HG03066 (cell line): Measurements from ENCODE around the gene GPS1.
A peak's percentile ranks its signal among the peaks of the same experiment; 100 is the strongest.

Experiments
- ATAC-seq: cut with Tn5 transposase; IDR thresholded peaks from one replicate; pipeline ENCODE4 v1.9.1; 2021; ENCODE audit warnings: low read depth; ENCODE audit not compliant: unreplicated experiment

GPS1 gene

DNA sequence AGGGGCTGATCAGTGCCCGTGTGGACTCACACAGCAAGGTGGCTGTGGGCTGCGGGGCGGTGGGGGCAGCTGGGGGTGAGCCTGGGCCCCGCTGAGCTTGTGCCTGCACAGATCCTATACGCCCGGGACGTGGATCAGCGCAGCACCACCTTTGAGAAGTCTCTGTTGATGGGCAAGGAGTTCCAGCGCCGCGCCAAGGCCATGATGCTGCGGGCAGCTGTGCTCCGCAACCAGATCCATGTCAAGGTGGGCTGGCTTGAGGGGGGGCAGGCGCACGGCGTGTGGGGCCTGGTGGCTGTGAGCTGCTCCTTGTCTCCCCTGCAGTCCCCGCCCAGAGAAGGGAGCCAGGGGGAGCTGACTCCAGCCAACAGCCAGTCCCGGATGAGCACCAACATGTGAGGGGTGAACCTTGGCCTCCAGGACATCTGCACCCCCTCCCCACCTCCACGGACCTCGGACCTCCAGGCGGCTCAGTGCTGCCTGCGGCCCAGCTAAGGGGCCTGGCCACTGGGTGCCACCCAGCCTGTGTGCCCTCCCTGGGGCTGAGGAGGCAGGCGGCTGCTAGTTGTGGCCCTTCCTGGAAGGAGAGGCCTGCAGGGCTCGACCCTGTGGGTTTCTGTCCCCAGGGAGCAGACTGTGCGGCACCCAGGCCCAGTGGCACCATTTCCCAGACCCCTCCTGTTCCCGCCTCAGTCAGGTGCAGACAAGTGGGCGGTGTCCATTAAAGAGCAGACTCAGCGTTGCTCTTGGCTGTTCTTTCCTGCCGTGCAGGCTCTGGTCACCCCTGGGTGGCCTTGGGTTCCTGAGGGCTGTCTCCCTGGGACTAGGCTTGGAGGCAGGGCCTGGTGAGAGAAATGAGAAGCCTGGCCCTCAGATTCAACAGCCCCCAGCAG lies 5.3 kb downstream of the GPS1 start:
- no peak for ATAC-seq

GRCh38 chr17:82058230-82058854 lies 6.6 kb downstream of the GPS1 start:
- no peak for ATAC-seq

DNA sequence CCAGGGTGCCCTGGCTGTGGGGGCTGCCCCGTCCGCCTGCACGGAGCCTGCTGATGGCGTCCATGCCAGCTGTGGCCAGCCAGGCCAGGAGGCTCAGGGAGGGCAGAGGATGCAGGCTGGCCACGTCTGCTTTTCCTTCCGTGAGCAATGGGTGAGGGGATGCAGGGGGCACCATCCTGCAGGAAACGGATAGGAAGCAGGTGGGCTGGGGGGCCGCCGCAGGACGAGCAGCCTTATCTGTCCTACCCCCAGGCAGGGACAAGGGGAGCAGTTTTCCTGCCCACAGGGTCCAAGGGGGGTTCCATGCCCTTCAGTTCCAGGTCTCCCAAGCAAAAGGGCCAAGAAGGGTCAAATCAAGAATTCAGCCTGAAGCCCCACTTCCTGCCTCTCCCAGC lies 7.2 kb downstream of the GPS1 start:
- ATAC-seq = no peak

DNA sequence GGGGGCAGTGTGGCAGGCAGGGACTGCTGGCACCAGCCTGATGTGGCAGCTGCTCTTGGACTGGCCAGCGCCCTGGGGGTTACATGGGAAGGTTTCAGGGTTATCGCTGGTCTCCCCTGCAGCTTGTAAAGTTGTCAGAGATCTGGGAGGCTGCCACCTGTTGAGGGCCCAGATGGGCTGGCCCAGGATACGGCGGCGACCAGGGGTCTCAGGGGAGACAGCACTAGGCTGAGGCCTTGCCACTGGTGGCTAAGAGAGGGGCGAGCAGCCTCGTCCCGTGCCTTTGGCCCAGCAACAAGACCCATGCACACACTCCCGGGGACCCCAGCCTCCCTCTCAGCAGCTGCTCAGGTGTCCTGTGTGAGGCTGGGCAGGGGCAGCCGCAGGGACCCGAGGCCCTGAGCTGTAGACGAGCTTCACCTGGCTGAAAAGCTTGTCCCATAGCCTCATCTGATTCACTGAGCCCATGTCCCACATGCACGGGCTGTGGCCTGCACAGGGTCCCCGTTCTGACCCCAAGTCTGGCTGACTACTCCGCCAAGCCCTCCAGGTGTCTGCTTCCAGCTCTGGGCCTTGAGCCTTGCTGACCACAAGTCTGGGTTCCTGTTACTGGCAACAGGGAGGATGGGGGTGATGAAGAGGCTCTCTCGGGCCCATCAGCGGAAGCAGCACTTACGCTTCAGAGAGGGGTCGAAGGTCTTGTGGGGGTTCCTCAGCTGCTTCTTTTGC lies 7.7 kb downstream of the GPS1 start:
- ATAC-seq = no peak

DNA sequence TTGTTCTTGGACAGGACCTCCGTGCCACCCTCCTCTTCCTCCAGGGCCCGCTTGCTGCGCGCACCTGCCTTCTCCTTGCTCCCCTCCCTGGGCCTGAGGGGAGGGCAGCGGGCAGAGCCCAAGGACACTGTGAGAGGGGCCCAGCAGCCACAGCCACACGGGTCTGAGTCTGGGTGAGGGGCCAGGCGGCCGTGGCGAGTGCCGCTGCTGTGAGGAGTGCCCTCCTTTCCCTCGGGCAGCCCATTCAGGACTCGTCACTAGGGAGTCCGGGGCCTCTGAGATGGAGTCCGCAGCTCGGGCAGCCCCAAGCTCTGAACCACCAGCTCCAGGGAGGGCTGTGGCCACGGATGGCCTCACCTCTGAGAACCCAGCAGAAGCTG lies 8.3 kb downstream of the GPS1 start:
- no peak for ATAC-seq

GRCh38 chr17:82060614-82061013 lies 8.9 kb downstream of the GPS1 start:
- ATAC-seq = no peak

GRCh38 chr17:82061047-82061925 lies 9.6 kb downstream of the GPS1 start:
- ATAC-seq = no peak

- no peak for ATAC-seq
These were observed 10.6 kb downstream of the GPS1 start for GRCh38 chr17:82062076-82062983.

DNA sequence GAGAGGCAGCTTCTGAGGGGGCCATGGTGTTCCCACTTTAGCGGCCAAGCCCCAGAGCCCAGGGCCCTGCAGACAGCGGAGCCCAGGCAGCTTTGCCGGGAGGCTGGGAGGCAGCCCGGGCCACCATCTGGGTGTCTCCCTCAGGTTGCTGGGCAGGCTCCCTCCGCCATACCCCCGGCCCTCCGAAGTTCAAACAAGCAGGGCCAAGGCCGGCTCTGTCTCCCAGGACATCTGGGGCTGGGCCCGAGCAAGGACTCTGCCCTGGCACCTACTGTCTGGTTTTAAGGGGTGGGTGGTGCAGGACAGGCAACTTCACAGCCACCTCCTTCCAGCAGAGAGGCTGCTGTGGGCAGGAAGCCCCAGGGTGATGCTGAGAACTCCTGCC lies 11.3 kb downstream of the GPS1 start:
- ATAC-seq = no peak

GRCh38 chr17:82063424-82064415 lies 12.0 kb downstream of the GPS1 start:
- ATAC-seq = no peak

- no peak for ATAC-seq
These were observed 12.9 kb downstream of the GPS1 start for GRCh38 chr17:82064433-82065192.

GRCh38 chr17:82065193-82065637 lies 13.5 kb downstream of the GPS1 start:
- ATAC-seq = peak; percentile 29

- peak; percentile 63 for ATAC-seq
These were observed 14.1 kb downstream of the GPS1 start, which contains the start of gene DUS1L for GRCh38 chr17:82065638-82066303. DUS1L (minus strand) TSS chr17:82065804; CDS start chr17:82065059, 745 bp downstream.

DNA sequence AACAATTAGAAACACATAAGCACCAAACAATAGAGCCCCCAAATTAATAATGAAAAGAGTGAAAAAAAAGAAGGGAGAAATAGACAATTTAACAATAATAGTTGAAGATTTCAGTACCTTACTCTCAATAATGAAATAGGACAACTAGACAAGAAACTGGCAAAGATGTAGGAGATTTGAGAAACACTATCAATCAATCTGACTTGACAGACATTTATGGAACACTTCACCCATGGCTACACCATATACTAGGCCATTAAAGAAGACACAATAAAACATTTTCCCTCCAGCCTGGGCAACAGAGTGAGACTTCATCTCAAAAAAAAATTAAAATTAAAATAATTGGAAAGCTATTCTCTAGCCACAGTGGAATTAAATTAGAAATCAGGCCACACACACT lies 18.9 kb downstream of the GPS1 start:
- ATAC-seq = no peak

- ATAC-seq = no peak
These were observed 21.1 kb downstream of the GPS1 start for GRCh38 chr17:82072827-82073226.

GRCh38 chr17:82073446-82073845 lies 21.7 kb downstream of the GPS1 start:
- ATAC-seq = no peak
